ENCODE measurements around the gene HILPDA.
"Not testable (repeated sequence)": the region's sequence is repeated elsewhere in the genome, so short reads cannot be mapped to it uniquely, and the experiment has no call there.

The HILPDA gene

DNA sequence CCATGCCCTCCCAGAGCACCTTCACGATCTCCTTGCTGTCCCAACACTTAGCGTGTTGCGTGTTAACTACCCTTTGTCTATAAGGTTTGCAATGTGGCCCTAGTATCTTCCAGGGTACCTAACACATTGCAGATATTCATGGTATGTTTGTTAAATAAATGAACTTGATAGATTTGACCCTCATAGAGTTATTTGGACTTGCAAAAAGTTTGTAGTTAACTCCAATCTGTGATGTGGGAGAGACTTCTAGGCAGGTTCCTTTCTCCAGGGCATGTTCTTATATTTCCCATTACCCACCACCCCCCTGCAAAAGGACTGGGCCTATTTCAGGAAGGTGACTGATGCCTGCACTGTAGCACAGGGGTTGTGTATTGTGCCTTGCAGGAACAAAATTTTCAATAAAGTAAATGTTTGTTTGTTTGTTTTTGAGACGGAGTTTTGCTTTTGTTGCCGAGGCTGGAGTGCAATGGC is 612 bp downstream of the HILPDA start:
- Histone ChIP-seq H3K79me2 (ENCODE audit: insufficient read depth, low read length) (peaks cover 32% of the 10 kb centered on the region), H2AFZ (ENCODE audit: low read depth, low read length, severe bottlenecking) (peak overlapping the region; percentile 91), H3K4me2 (ENCODE audit: low read depth, low read length, poor library complexity, severe bottlenecking) (peak overlapping the region; percentile 98), H3K27ac (ENCODE audit: low read depth, low read length) (peak overlapping the region; percentile 27), H3K27me3 (ENCODE audit: low read length) (no peaks in the 10 kb centered on the region), H3F3A (ENCODE audit: insufficient read depth) (peaks cover 20% of the 10 kb centered on the region), H3K9me2 (replicated peaks; ENCODE audit: insufficient read depth, low read length) (no peaks in the 10 kb centered on the region), H4K20me1 (ENCODE audit: low read depth, low read length) (no peaks in the 10 kb centered on the region), H3K36me3 (ENCODE audit: low read length) (0 out of 2 replicates have a peak, but pooled peaks cover 3% of the 10 kb centered on the region), H3K9me3 (ENCODE audit: insufficient read depth, low read length) (no peaks in the 10 kb centered on the region), H3K9ac (ENCODE audit: low read length) (peak overlapping the region; percentile 98), H3K4me3 (ENCODE audit: insufficient read depth, low read length, poor library complexity, severe bottlenecking) (peak overlapping the region; percentile 95)
- TF ChIP-seq EZH2phosphoT487 (conservative IDR thresholded peaks at IDR 0.05; ENCODE audit: low read length) (no peak), CTCF (IDR thresholded peaks at IDR 0.05; ENCODE audit: insufficient read depth, low read length, poor library complexity, severe bottlenecking) (no peak)

GRCh38 chr7:128457385-128457784 is 1.7 kb downstream of the HILPDA start:
- H3K9me2 ChIP-seq (replicated peaks; ENCODE audit: insufficient read depth, low read length); H4K20me1 ChIP-seq (ENCODE audit: low read depth, low read length); H2AFZ ChIP-seq (ENCODE audit: low read depth, low read length, severe bottlenecking); H3K27ac ChIP-seq (ENCODE audit: low read depth, low read length); H3K9me3 ChIP-seq (ENCODE audit: insufficient read depth, low read length); H3K9ac ChIP-seq (ENCODE audit: low read length); H3K4me3 ChIP-seq (ENCODE audit: insufficient read depth, low read length, poor library complexity, severe bottlenecking); H3K27me3 ChIP-seq (ENCODE audit: low read length); H3K36me3 ChIP-seq (ENCODE audit: low read length): not testable (repeated sequence)
- Histone ChIP-seq H3F3A (ENCODE audit: insufficient read depth) (peaks cover 23% of the 10 kb centered on the region), H3K4me2 (ENCODE audit: low read depth, low read length, poor library complexity, severe bottlenecking) (peak overlapping the region; percentile 98), H3K79me2 (ENCODE audit: insufficient read depth, low read length) (peaks cover 33% of the 10 kb centered on the region)

- Histone ChIP-seq H4K20me1 (ENCODE audit: low read depth, low read length) (no peaks in the 10 kb centered on the region), H2AFZ (ENCODE audit: low read depth, low read length, severe bottlenecking) (no peak overlapping the region), H3K9me3 (ENCODE audit: insufficient read depth, low read length) (no peaks in the 10 kb centered on the region), H3K27me3 (ENCODE audit: low read length) (no peaks in the 10 kb centered on the region), H3K4me2 (ENCODE audit: low read depth, low read length, poor library complexity, severe bottlenecking) (peak overlapping the region; percentile 98), H3F3A (ENCODE audit: insufficient read depth) (peaks cover 21% of the 10 kb centered on the region), H3K9ac (ENCODE audit: low read length) (0 out of 2 replicates have a peak overlapping the region, but pooled peaks have one; percentile 20), H3K27ac (ENCODE audit: low read depth, low read length) (peak overlapping the region; percentile 52), H3K9me2 (replicated peaks; ENCODE audit: insufficient read depth, low read length) (no peaks in the 10 kb centered on the region), H3K4me3 (ENCODE audit: insufficient read depth, low read length, poor library complexity, severe bottlenecking) (no peak overlapping the region), H3K79me2 (ENCODE audit: insufficient read depth, low read length) (peaks cover 35% of the 10 kb centered on the region), H3K36me3 (ENCODE audit: low read length) (0 out of 2 replicates have a peak, but pooled peaks cover 3% of the 10 kb centered on the region)
- TF ChIP-seq CTCF (IDR thresholded peaks at IDR 0.05; ENCODE audit: insufficient read depth, low read length, poor library complexity, severe bottlenecking) = no peak
- no peak for TF ChIP-seq EZH2phosphoT487 (conservative IDR thresholded peaks at IDR 0.05; ENCODE audit: low read length)
Measured at GRCh38 chr7:128458956-128459355, 3.3 kb downstream of the HILPDA start.

- Histone ChIP-seq H3K4me3 (ENCODE audit: insufficient read depth, low read length, poor library complexity, severe bottlenecking) (no peak overlapping the region), H3K27ac (ENCODE audit: low read depth, low read length) (no peak overlapping the region), H3K9me3 (ENCODE audit: insufficient read depth, low read length) (no peaks in the 10 kb centered on the region), H3K9me2 (replicated peaks; ENCODE audit: insufficient read depth, low read length) (no peaks in the 10 kb centered on the region), H3K36me3 (ENCODE audit: low read length) (0 out of 2 replicates have a peak, but pooled peaks cover 3% of the 10 kb centered on the region), H3F3A (ENCODE audit: insufficient read depth) (peaks cover 19% of the 10 kb centered on the region), H3K79me2 (ENCODE audit: insufficient read depth, low read length) (peaks cover 35% of the 10 kb centered on the region), H4K20me1 (ENCODE audit: low read depth, low read length) (no peaks in the 10 kb centered on the region), H3K4me2 (ENCODE audit: low read depth, low read length, poor library complexity, severe bottlenecking) (peak overlapping the region; percentile 98), H3K27me3 (ENCODE audit: low read length) (no peaks in the 10 kb centered on the region), H2AFZ (ENCODE audit: low read depth, low read length, severe bottlenecking) (no peak overlapping the region), H3K9ac (ENCODE audit: low read length) (no peak overlapping the region; the same call in 1 of the 2 replicates)
- TF ChIP-seq EZH2phosphoT487 (conservative IDR thresholded peaks at IDR 0.05; ENCODE audit: low read length) (no peak), CTCF (IDR thresholded peaks at IDR 0.05; ENCODE audit: insufficient read depth, low read length, poor library complexity, severe bottlenecking) (peak; percentile 87)
Measured at GRCh38 chr7:128459394-128459878, 3.8 kb downstream of the HILPDA start.
